HG02571 (cell line): ENCODE data around the gene SPATA24.
A peak's percentile ranks its signal among the peaks of the same experiment; 100 is the strongest.
"Not testable (repeated sequence)": the region's sequence is repeated elsewhere in the genome, so short reads cannot be mapped to it uniquely, and the experiment has no call there.

Experiments
- ATAC-seq: cut with Tn5 transposase; IDR thresholded peaks from one replicate; pipeline ENCODE4 v1.9.1; 2021; ENCODE audit warnings: mild to moderate bottlenecking, moderate library complexity; ENCODE audit not compliant: unreplicated experiment

The SPATA24 gene

GRCh38 chr5:139395844-139396640 is 7.8 kb downstream of the SPATA24 start:
- ATAC-seq: no peak

GRCh38 chr5:139394654-139395566 is 9.0 kb downstream of the SPATA24 start, which contains the start of gene PROB1:
Gene PROB1, minus strand, starts transcription at chr5:139395104. Its CDS starts 23 bp downstream, at chr5:139395081.
- ATAC-seq: no peak

- ATAC-seq: no peak
Measured at GRCh38 chr5:139394123-139394653, 9.7 kb downstream of the SPATA24 start.

- ATAC-seq: no peak
Measured at GRCh38 chr5:139393497-139394122, 10.3 kb downstream of the SPATA24 start.

GRCh38 chr5:139392678-139393496 is 11.0 kb downstream of the SPATA24 start:
- ATAC-seq: peak; percentile 44

GRCh38 chr5:139392324-139392677 is 11.6 kb downstream of the SPATA24 start:
- no peak for ATAC-seq

GRCh38 chr5:139391570-139392323 is 12.1 kb downstream of the SPATA24 start:
- ATAC-seq: peak; percentile 1

GRCh38 chr5:139390639-139391569 is 13.0 kb downstream of the SPATA24 start:
- no peak for ATAC-seq

- ATAC-seq: peak; percentile 35
Measured at GRCh38 chr5:139389701-139390638, 13.9 kb downstream of the SPATA24 start, which contains the start of gene MZB1. Gene MZB1, minus strand, starts transcription at chr5:139389913. Its CDS starts 57 bp downstream, at chr5:139389856.

GRCh38 chr5:139388198-139388821 is 15.6 kb downstream of the SPATA24 start:
- ATAC-seq: no peak

GRCh38 chr5:139387611-139388197 is 16.2 kb downstream of the SPATA24 start:
- ATAC-seq: no peak

- not testable (repeated sequence) for ATAC-seq
Measured at GRCh38 chr5:139386956-139387355, 16.9 kb downstream of the SPATA24 start.

- ATAC-seq: no peak
Measured at GRCh38 chr5:139386050-139386438, 17.8 kb downstream of the SPATA24 start.

- no peak for ATAC-seq
Measured at GRCh38 chr5:139385061-139386049, 18.5 kb downstream of the SPATA24 start.

GRCh38 chr5:139384591-139385051 is 19.3 kb downstream of the SPATA24 start:
- no peak for ATAC-seq
